SH-SY5Y (cell line): ENCODE measurements around the gene C1RL.

Experiments
- GATA2 ChIP-seq: IDR thresholded peaks from 2 replicates; pipeline ENCODE4 v1.6.1; 2011; ENCODE audit warnings: mild to moderate bottlenecking, low read depth, low read length
- GATA3 ChIP-seq: IDR thresholded peaks from 2 replicates; pipeline ENCODE4 v1.6.1; 2011; ENCODE audit warnings: low read depth, mild to moderate bottlenecking, low read length, moderate library complexity

DNA sequence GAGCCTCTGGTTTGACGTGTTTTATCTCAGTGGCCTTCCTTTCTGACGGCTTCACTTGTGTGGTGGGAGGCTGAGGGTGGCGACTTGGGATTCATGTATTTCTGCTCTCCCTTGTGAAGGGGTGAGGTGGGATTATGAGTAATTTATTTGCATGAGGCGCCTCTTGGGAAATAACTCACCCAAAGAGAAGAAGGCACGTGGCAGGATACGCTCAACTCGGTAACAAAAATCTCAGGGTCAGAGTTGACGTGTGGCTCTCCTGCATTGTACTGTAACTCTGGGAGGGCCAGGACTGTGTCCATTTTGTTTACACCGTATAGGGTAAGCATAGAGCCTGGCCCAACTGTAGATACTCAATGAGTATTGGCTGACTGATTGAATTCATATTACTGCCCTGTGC lies 63.1 kb downstream of the C1RL start:
- TF ChIP-seq GATA2 (no peak), GATA3 (no peak)
